Measurements from ENCODE around the gene SFI1.
"Not testable (repeated sequence)": the region's sequence is repeated elsewhere in the genome, so short reads cannot be mapped to it uniquely, and the experiment has no call there.

Gene SFI1

DNA sequence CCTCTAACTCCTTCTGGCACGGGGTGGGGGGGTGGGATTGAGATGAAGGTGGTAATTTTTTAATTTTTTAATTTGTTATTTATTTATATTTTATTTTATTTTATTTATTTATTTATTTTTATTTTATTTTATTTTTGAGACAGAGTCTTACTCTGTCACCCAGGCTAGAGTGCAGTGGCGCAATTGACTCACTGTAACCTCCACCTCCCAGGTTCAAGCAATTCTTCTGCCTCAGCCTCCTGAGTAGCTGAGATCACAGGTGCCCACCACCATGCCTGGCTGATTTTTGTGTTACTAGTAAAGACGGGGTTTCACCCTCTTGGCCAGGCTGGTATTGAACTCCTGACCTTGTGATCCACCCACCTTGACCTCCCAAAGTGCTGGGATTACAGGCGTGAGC, 43.8 kb downstream of the SFI1 start:
- not testable (repeated sequence) for H3K4me3 ChIP-seq (ENCODE audit: low read depth in 1 of 2, low read length in 2 of 2); H3K27ac ChIP-seq (ENCODE audit: low read depth, low read length); H3K9me3 ChIP-seq (ENCODE audit: control insufficient read depth in 1 of 2, low read length in 2 of 2); H3K36me3 ChIP-seq (ENCODE audit: control insufficient read depth in 1 of 2, insufficient read depth in 2 of 2, low read length in 2 of 2); H3K4me1 ChIP-seq (ENCODE audit: control insufficient read depth in 1 of 2, insufficient read depth in 2 of 2, low read length in 2 of 2); H3K9ac ChIP-seq (ENCODE audit: low read depth in 1 of 2, low read length in 2 of 2); H3K27me3 ChIP-seq (ENCODE audit: control insufficient read depth in 1 of 2, insufficient read depth in 2 of 2, low read length in 2 of 2)

DNA sequence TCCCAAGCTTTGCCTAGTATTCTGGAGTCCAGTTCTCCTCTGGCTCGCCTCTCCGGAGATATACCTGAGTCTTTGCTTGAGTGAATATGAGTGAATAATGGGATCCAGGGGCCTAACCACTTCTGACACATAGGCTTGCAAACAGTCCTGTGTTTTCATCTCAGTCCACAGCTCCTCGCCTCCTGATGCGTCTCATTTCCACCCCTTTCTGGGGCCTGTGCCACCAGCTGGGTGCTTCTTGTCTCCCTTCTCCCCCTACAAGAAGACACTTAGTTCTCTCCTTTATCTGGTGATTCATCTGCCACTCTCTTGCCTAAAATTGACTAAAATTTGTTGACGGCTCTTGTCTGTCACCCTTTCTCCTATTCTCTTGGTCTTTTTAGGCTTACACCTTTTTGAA, 44.6 kb downstream of the SFI1 start:
- Histone ChIP-seq H3K9me3 (ENCODE audit: control insufficient read depth in 1 of 2, low read length in 2 of 2) (no peaks in the 10 kb centered on the region), H3K4me3 (ENCODE audit: low read depth in 1 of 2, low read length in 2 of 2) (no peak overlapping the region), H3K27me3 (ENCODE audit: control insufficient read depth in 1 of 2, insufficient read depth in 2 of 2, low read length in 2 of 2) (no peaks in the 10 kb centered on the region), H3K4me1 (ENCODE audit: control insufficient read depth in 1 of 2, insufficient read depth in 2 of 2, low read length in 2 of 2) (no peaks in the 10 kb centered on the region), H3K9ac (ENCODE audit: low read depth in 1 of 2, low read length in 2 of 2) (no peak overlapping the region), H3K27ac (ENCODE audit: low read depth, low read length) (no peak overlapping the region), H3K36me3 (ENCODE audit: control insufficient read depth in 1 of 2, insufficient read depth in 2 of 2, low read length in 2 of 2) (peaks cover 0 to 7% of the 10 kb centered on the region in 2 donors)

DNA sequence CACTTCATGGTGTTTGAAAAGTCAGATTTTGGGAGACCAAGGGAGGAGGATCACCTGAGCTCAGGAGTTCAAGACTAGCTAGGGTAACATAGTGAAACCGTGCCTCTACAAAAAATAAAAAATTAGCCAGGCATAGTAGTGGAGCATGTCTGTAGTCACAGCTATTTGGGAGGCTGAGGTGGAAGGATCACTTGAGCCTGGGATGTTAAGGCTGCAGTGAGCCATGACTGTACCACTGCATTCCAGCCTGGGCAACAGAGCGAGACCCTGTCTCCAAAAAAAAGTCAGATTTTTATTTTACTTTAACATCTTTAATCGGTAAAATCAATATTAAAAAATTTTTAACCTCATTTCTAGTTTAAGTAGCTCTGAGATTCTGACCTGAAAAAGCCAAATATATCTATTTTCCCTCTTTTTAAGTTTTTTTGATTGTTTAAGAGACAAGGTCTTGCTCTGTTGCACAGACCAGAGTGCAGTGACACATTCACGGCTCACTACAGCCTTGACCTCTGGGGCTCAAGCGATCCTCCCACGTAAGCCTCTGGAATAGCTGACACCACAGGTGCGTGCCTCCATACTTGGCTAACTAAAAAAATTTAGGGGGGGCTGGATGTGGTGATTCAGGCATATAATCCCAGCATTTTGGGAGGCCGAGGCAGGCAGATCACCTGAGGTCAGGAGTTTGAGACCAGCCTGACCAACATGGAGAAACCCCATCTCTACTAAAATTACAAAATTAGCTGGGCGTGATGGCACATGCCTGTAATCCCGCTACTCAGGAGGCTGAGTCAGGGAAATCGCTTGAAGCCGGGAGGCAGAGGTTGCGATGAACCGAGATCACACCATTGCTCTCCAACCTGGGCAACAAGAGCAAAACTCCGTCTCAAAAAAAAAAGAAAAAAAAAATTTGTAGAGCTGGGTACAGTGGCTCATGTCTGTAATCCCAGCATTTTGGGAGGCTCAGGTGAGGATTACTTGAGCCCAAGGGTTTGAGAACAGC, 48.4 kb downstream of the SFI1 start:
- Histone ChIP-seq H3K4me1 (ENCODE audit: control insufficient read depth in 1 of 2, insufficient read depth in 2 of 2, low read length in 2 of 2) (no peaks in the 10 kb centered on the region), H3K36me3 (ENCODE audit: control insufficient read depth in 1 of 2, insufficient read depth in 2 of 2, low read length in 2 of 2) (peaks cover 0 to 7% of the 10 kb centered on the region in 2 donors), H3K27ac (ENCODE audit: low read depth, low read length) (no peak overlapping the region), H3K4me3 (ENCODE audit: low read depth in 1 of 2, low read length in 2 of 2) (no peak overlapping the region), H3K9ac (ENCODE audit: low read depth in 1 of 2, low read length in 2 of 2) (no peak overlapping the region), H3K9me3 (ENCODE audit: control insufficient read depth in 1 of 2, low read length in 2 of 2) (no peaks in the 10 kb centered on the region), H3K27me3 (ENCODE audit: control insufficient read depth in 1 of 2, insufficient read depth in 2 of 2, low read length in 2 of 2) (no peaks in the 10 kb centered on the region)

DNA sequence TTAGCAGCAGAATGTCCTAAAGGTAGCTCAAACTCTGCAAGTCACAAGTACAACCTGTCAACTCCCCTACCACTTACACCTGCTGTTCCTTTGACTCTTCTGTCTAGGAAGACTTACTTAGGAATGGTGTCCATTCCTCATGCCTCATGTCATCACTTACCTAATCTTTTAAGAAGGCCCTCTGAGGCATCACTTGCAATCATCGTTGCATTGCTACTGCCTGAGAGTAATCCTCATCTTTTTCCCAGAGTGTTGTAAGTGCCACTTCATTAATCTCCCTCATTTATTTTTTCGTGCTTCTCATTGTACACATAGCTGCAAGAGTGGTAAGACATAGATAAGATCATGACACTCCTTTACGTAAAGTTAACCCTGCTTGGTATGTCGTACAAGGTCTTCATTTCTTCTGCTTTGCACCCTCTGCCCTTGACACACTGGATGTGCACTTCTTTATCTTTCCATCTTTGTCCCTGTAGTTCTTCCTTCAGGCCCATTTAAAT, 54.6 kb downstream of the SFI1 start:
- H3K27ac ChIP-seq (ENCODE audit: low read depth, low read length) = no peak overlapping the region
- H3K4me3 ChIP-seq (ENCODE audit: low read depth in 1 of 2, low read length in 2 of 2) = no peak overlapping the region
- no peak overlapping the region for H3K9ac ChIP-seq (ENCODE audit: low read depth in 1 of 2, low read length in 2 of 2)
- H3K27me3 ChIP-seq (ENCODE audit: control insufficient read depth in 1 of 2, insufficient read depth in 2 of 2, low read length in 2 of 2) = no peaks in the 10 kb centered on the region
- H3K4me1 ChIP-seq (ENCODE audit: control insufficient read depth in 1 of 2, insufficient read depth in 2 of 2, low read length in 2 of 2) = peaks cover 0 to 4% of the 10 kb centered on the region in 2 donors
- H3K36me3 ChIP-seq (ENCODE audit: control insufficient read depth in 1 of 2, insufficient read depth in 2 of 2, low read length in 2 of 2) = peaks cover 16 to 28% of the 10 kb centered on the region in 2 donors
- no peaks in the 10 kb centered on the region for H3K9me3 ChIP-seq (ENCODE audit: control insufficient read depth in 1 of 2, low read length in 2 of 2)

DNA sequence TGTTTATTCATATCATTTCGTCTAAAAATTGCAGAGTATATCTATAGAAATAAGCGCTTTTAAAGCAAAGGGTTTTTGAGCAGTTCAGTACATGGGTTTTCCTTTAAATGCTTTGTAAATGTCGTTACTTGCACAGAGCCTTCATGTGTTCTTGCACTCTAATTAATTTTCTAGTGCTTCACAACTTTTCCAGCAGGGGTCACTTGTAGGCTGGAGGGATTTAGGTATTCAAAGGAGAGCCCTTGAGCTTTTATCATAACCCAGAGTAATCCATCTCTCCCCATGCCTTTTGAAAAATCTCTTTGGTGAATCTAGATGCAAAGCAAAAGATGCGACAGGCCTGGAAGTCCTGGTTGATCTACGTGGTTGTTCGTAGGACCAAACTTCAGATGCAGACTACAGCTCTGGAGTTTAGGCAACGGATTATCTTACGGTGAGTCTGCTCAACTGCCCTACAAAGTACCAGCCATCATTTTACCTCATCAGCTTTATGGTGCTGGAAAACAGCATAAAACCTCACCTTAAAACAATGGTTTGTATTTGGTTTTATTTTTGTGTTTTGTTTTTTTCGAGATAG, 60.4 kb downstream of the SFI1 start:
- H3K4me1 ChIP-seq (ENCODE audit: control insufficient read depth in 1 of 2, insufficient read depth in 2 of 2, low read length in 2 of 2) = peaks cover 0 to 4% of the 10 kb centered on the region in 2 donors
- H3K27ac ChIP-seq (ENCODE audit: low read depth, low read length) = no peak overlapping the region
- no peak overlapping the region for H3K9ac ChIP-seq (ENCODE audit: low read depth in 1 of 2, low read length in 2 of 2)
- no peaks in the 10 kb centered on the region for H3K9me3 ChIP-seq (ENCODE audit: control insufficient read depth in 1 of 2, low read length in 2 of 2)
- no peaks in the 10 kb centered on the region for H3K27me3 ChIP-seq (ENCODE audit: control insufficient read depth in 1 of 2, insufficient read depth in 2 of 2, low read length in 2 of 2)
- no peak overlapping the region for H3K4me3 ChIP-seq (ENCODE audit: low read depth in 1 of 2, low read length in 2 of 2)
- peaks cover 6% of the 10 kb centered on the region in 2 donors for H3K36me3 ChIP-seq (ENCODE audit: control insufficient read depth in 1 of 2, insufficient read depth in 2 of 2, low read length in 2 of 2)

DNA sequence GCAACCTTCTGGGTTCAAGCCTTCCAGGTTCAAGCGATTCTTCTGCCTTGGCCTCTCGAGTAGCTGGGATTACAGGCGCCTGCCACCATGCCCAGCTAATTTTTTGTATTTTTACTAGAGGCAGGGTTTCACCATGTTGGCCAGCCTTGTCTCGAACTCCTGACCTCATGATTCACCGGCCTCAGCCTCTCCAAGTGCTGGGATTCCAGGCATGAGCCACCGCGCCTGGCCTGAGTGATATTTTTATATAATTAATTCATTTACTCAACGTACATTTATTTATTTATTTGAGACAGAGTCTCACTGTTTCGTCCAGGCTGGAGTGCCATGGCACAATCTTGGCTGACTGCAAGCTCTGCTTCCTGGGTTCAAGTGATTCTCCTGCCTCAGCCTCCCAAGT, 62.2 kb downstream of the SFI1 start:
- not testable (repeated sequence) for H3K9me3 ChIP-seq (ENCODE audit: control insufficient read depth in 1 of 2, low read length in 2 of 2); H3K27me3 ChIP-seq (ENCODE audit: control insufficient read depth in 1 of 2, insufficient read depth in 2 of 2, low read length in 2 of 2); H3K27ac ChIP-seq (ENCODE audit: low read depth, low read length); H3K36me3 ChIP-seq (ENCODE audit: control insufficient read depth in 1 of 2, insufficient read depth in 2 of 2, low read length in 2 of 2); H3K4me3 ChIP-seq (ENCODE audit: low read depth in 1 of 2, low read length in 2 of 2); H3K4me1 ChIP-seq (ENCODE audit: control insufficient read depth in 1 of 2, insufficient read depth in 2 of 2, low read length in 2 of 2); H3K9ac ChIP-seq (ENCODE audit: low read depth in 1 of 2, low read length in 2 of 2)

DNA sequence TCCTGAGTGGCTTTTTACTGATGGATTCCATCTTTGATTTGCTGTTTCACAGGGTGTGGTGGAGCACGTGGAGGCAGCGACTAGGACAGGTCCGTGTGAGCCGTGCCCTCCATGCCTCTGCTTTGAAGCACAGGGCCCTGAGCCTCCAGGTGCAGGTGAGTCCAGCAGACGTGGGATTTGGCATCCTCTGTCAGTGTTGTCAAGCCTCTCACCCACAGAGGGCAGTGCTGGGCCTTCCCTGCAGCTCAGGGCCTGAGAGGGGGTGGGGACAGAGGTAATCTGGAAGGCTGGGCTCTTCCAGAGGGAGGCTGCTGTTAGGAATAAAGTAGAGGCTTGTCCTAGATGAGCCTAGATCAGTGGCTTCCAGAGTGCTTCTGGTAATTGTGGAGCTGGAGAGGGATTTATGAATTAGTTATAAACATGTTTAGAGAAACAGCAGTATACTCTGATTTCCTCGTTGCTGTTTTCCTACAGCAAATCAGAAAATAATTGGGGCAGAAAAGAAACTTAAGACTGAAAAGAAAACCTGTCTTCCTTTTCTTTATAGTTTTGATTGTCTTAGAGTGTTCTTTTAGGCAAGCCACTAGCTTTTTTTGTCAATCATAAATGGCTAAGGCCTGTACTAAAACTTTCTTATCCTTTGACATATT, 65.0 kb downstream of the SFI1 start:
- no peaks in the 10 kb centered on the region for H3K27me3 ChIP-seq (ENCODE audit: control insufficient read depth in 1 of 2, insufficient read depth in 2 of 2, low read length in 2 of 2)
- H3K4me3 ChIP-seq (ENCODE audit: low read depth in 1 of 2, low read length in 2 of 2) = no peak overlapping the region
- no peaks in the 10 kb centered on the region for H3K4me1 ChIP-seq (ENCODE audit: control insufficient read depth in 1 of 2, insufficient read depth in 2 of 2, low read length in 2 of 2)
- H3K9me3 ChIP-seq (ENCODE audit: control insufficient read depth in 1 of 2, low read length in 2 of 2) = no peaks in the 10 kb centered on the region
- no peak overlapping the region for H3K27ac ChIP-seq (ENCODE audit: low read depth, low read length)
- H3K9ac ChIP-seq (ENCODE audit: low read depth in 1 of 2, low read length in 2 of 2) = no peak overlapping the region
- H3K36me3 ChIP-seq (ENCODE audit: control insufficient read depth in 1 of 2, insufficient read depth in 2 of 2, low read length in 2 of 2) = peaks cover 4 to 6% of the 10 kb centered on the region in 2 donors

DNA sequence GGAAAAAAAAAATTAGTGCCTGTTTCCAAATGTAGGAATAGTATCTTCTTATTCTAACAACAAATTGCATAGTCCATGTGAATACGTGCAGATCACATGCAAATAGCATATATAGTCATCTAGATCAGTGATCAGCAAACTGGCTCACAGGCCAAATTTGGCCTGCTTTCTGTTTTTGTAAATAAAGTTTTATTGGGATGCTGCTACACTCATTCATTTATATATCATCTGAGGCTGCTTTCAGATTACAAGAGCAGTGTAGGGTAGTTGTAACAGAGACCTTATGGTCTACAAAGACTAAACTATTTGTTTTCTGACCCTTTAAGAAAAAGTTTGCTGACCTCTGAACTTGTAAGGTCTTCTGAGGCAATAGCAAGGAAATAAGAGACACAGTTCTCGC, 65.6 kb downstream of the SFI1 start:
- Histone ChIP-seq H3K9ac (ENCODE audit: low read depth in 1 of 2, low read length in 2 of 2) (no peak overlapping the region), H3K27ac (ENCODE audit: low read depth, low read length) (no peak overlapping the region), H3K36me3 (ENCODE audit: control insufficient read depth in 1 of 2, insufficient read depth in 2 of 2, low read length in 2 of 2) (peaks cover 4% of the 10 kb centered on the region in 2 donors), H3K9me3 (ENCODE audit: control insufficient read depth in 1 of 2, low read length in 2 of 2) (no peaks in the 10 kb centered on the region), H3K27me3 (ENCODE audit: control insufficient read depth in 1 of 2, insufficient read depth in 2 of 2, low read length in 2 of 2) (no peaks in the 10 kb centered on the region), H3K4me3 (ENCODE audit: low read depth in 1 of 2, low read length in 2 of 2) (no peak overlapping the region), H3K4me1 (ENCODE audit: control insufficient read depth in 1 of 2, insufficient read depth in 2 of 2, low read length in 2 of 2) (no peaks in the 10 kb centered on the region)

DNA sequence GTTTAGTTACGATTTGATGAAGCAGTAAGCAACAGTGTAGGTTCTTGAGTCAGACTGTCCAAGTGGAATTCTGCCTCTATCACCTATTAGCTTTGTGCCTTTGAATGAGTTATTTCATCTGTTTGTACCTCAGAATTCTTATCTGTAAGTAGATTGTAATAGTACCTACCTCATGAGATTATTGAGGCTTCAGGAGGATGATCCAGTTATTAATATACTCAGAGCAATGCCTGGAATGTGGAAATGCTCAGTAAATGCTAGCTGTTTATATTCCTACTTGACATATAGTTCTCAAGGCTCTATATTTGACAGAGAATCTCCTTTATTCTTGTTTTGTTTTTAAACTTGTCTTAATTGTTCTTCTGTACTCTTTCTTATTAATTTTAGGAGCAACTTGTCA, 70.1 kb downstream of the SFI1 start:
- Histone ChIP-seq H3K27me3 (ENCODE audit: control insufficient read depth in 1 of 2, insufficient read depth in 2 of 2, low read length in 2 of 2) (no peaks in the 10 kb centered on the region), H3K27ac (ENCODE audit: low read depth, low read length) (no peak overlapping the region), H3K9me3 (ENCODE audit: control insufficient read depth in 1 of 2, low read length in 2 of 2) (no peaks in the 10 kb centered on the region), H3K4me3 (ENCODE audit: low read depth in 1 of 2, low read length in 2 of 2) (no peak overlapping the region), H3K36me3 (ENCODE audit: control insufficient read depth in 1 of 2, insufficient read depth in 2 of 2, low read length in 2 of 2) (no peaks in the 10 kb centered on the region), H3K9ac (ENCODE audit: low read depth in 1 of 2, low read length in 2 of 2) (no peak overlapping the region), H3K4me1 (ENCODE audit: control insufficient read depth in 1 of 2, insufficient read depth in 2 of 2, low read length in 2 of 2) (no peaks in the 10 kb centered on the region)

DNA sequence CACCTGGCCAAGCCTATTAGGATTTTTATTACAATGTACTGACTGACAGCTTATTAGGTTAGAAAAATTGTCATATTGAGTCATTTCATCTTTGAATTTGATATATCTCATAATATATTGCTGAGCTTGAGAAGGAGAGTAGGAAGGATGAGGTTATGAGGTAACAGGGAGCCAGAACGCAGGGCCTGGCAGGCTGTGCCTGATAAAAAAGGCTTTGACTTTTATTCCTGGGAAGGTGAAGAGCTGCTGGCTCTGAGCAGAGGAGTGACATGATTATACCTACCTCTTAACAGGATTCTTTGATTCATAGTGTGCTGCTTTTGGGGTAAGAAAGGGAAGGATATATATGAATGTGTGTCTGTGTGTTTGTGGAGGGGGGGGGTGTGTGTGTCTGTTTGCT, 70.9 kb downstream of the SFI1 start:
- H3K4me3 ChIP-seq (ENCODE audit: low read depth in 1 of 2, low read length in 2 of 2) = no peak overlapping the region
- no peaks in the 10 kb centered on the region for H3K4me1 ChIP-seq (ENCODE audit: control insufficient read depth in 1 of 2, insufficient read depth in 2 of 2, low read length in 2 of 2)
- H3K36me3 ChIP-seq (ENCODE audit: control insufficient read depth in 1 of 2, insufficient read depth in 2 of 2, low read length in 2 of 2) = peaks cover 0 to 2% of the 10 kb centered on the region in 2 donors
- H3K27ac ChIP-seq (ENCODE audit: low read depth, low read length) = no peak overlapping the region
- H3K27me3 ChIP-seq (ENCODE audit: control insufficient read depth in 1 of 2, insufficient read depth in 2 of 2, low read length in 2 of 2) = no peaks in the 10 kb centered on the region
- H3K9me3 ChIP-seq (ENCODE audit: control insufficient read depth in 1 of 2, low read length in 2 of 2) = no peaks in the 10 kb centered on the region
- no peak overlapping the region for H3K9ac ChIP-seq (ENCODE audit: low read depth in 1 of 2, low read length in 2 of 2)
